Bronchial epithelial cell (primary cell): ENCODE results near the gene AGAP1. TPM values are rescaled to one million over a fixed set of nuclear protein-coding genes. Genes with fewer than 3 reads are reported as not detected.

Source experiments
- DNase-seq: peaks from one replicate; pipeline ENCODE4 v3.0.0-alpha.2; 2010; ENCODE audit warnings: low read depth
- FAIRE-seq: peaks from 2 replicates; lab custom pipeline; 2011; peaks lifted over from hg19 to GRCh38; lab: Jason Lieb, UNC
- H3K27me3 ChIP-seq: 2 replicates; pipeline ENCODE4 v1.5.1; 2011; ENCODE audit warnings: low read length; ENCODE audit not compliant: control insufficient read depth, insufficient read depth
- H3K36me3 ChIP-seq: 2 replicates; pipeline ENCODE4 v1.5.1; 2011; ENCODE audit warnings: low read length; ENCODE audit not compliant: control insufficient read depth, insufficient read depth
- H3K4me3 ChIP-seq: 2 replicates; pipeline ENCODE4 v1.5.1; 2011; ENCODE audit warnings: mild to moderate bottlenecking, low read depth, low read length, control low read depth
- CTCF ChIP-seq: IDR thresholded peaks from 2 replicates; pipeline ENCODE4 v1.5.1; 2011; ENCODE audit warnings: mild to moderate bottlenecking, moderate library complexity, low read length, control low read depth, inconsistent platforms; ENCODE audit not compliant: insufficient read depth, severe bottlenecking
- total RNA-seq: library from RNA; depleted of rRNA; stranded (reverse); fragments of >200 nt; gene quantifications from 2 replicates; pipeline ENCODE4 v1.2.1, GENCODE V29; 2014

AGAP1 gene
- total RNA-seq, 1 donor from 2014 or later, result 22.4 TPM

- FAIRE-seq (no peak), DNase-seq (no peak)
- no peak overlapping the region for H3K4me3 ChIP-seq
- H3K27me3 ChIP-seq, result no peaks in the 10 kb centered on the region
- H3K36me3 ChIP-seq, result no peaks in the 10 kb centered on the region
- no peak for TF ChIP-seq CTCF
Measured at GRCh38 chr2:235984552-235984951, 490.7 kb downstream of the AGAP1 start.

DNA sequence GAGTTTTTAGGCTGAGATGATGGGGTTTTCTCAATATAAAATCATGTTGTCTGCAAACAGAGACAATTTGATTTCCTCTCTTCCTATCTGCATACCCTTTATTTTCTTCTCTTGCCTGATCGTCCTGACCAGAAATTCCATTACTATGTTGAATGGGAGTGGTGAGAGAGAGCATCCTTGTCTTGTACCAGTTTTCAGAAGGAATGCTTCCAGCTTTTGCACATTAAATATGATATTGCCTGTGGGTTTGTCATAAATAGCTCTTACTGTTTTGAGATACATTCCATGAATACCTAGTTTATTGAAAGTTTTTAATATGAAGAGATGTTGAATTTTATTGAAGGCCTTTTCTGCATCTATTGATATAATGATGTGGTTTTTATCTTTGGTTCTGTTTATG is 492.5 kb downstream of the AGAP1 start:
- DNase-seq (no peak), FAIRE-seq (no peak)
- TF ChIP-seq CTCF, result no peak
- H3K36me3 ChIP-seq, result no peaks in the 10 kb centered on the region
- no peak overlapping the region for H3K4me3 ChIP-seq
- H3K27me3 ChIP-seq, result no peaks in the 10 kb centered on the region

GRCh38 chr2:235988271-235989015 is 494.6 kb downstream of the AGAP1 start:
- FAIRE-seq (no peak), DNase-seq (no peak)
- Histone ChIP-seq H3K4me3 (no peak overlapping the region), H3K27me3 (no peaks in the 10 kb centered on the region), H3K36me3 (no peaks in the 10 kb centered on the region)
- no peak for TF ChIP-seq CTCF

GRCh38 chr2:235989591-235989990 is 495.7 kb downstream of the AGAP1 start:
- no peak overlapping the region for H3K4me3 ChIP-seq
- no peaks in the 10 kb centered on the region for H3K27me3 ChIP-seq
- no peaks in the 10 kb centered on the region for H3K36me3 ChIP-seq
- no peak for DNase-seq
- no peak for FAIRE-seq
- TF ChIP-seq CTCF, result no peak

GRCh38 chr2:235990344-235990743 is 496.5 kb downstream of the AGAP1 start:
- FAIRE-seq (peak; percentile 89), DNase-seq (no peak)
- H3K4me3 ChIP-seq, result no peak overlapping the region

More at GRCh38 chr2:235990344-235990743, 496.5 kb downstream of the AGAP1 start:
- TF ChIP-seq CTCF, result no peak
- no peaks in the 10 kb centered on the region for H3K36me3 ChIP-seq
- no peaks in the 10 kb centered on the region for H3K27me3 ChIP-seq
